ENCODE results near the gene CTDSPL.
"Not testable (repeated sequence)": the region's sequence is repeated elsewhere in the genome, so short reads cannot be mapped to it uniquely, and the experiment has no call there.

CTDSPL gene

GRCh38 chr3:37972056-37972455, 110.4 kb downstream of the CTDSPL start:
- not testable (repeated sequence) for DNase-seq

- no peak for DNase-seq
These were observed 111.8 kb downstream of the CTDSPL start for GRCh38 chr3:37973246-37974054.

DNA sequence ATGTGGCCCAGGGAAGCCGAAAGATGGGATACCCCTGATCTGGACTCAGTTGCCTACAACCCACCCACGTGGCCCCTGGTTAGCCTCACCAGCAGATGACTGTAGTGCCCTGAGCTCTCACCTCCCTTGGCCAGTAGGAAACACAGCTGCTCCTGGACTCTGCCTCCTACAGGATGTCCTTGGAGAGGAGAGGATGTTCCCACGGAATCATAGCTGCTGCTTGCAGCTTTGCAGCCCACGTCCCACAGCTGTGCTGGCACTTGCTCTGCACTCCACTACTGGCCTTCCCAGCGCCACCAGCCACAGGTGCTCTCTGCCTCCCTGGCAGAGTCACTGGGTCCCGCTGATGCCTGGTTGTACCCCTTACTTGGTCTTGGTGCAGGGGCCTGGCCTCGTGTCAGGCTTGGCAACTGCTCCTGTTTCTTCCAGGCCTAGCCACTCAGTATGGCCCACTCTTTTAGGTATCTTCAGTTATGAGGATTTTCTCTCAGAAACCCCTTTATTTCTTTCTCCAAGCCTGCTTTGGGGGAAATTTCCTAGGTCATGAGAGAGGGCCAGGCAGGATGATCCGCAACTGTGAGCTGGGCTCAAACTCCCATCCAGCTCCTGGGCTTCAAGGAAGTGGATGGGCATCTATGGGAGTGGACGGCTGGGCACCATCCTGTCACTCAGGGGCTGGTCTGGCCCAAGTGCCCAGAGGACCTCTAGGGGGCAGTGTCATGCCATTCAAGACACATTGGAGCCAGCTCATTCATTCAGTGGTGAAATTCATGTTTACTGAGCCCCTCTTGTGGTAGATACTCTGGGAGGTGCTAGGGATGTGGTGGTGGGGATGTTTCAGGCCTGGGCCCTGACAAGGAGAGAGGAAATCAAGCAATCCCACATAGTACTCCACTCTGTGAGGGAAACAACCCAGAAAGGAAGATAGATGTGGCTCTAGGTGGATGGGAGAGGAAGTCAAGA, 112.7 kb downstream of the CTDSPL start:
- DNase-seq = no peak

DNA sequence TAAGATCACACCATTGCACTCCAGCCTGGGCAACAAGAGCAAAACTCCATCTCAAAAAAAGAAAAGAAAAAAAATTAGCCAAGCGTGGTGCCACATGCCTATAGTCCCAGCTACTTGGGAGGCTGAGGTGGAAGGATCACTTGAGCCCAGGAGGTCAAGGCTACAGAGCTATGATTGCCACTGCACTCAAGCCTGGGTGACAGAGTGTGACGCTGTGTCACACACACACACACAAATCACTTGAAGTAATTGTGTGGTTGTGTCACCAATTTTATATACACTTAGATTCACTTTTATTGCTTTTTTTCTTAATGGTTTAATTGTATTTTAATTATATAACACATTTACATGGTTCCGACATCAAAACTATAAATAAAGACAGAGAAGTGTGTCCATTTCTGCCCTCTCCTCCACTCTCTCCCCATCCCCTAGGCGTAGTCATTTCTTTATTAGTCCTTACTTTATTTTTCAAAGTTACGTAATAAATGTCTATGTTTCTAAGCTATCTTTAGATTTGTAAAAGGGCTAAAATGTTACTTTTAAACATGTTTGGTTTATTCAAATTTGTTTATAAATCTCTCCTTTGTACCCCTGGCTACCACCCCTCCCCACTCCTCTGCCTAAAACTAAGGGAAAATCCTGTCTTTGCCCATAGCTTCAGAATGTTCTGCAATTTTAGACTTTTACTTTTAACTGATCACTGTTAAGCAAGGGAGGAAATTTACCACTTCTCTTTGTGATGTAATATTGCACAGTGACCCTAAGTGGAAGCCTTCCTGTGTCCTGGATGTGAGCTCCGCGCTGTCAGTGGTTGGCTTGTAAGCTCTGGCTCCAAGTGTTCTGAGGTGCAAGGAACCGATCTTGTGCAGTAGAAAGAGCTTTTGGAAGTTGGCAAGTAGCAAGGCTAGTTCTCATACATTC, 118.1 kb downstream of the CTDSPL start:
- no peak for DNase-seq

DNA sequence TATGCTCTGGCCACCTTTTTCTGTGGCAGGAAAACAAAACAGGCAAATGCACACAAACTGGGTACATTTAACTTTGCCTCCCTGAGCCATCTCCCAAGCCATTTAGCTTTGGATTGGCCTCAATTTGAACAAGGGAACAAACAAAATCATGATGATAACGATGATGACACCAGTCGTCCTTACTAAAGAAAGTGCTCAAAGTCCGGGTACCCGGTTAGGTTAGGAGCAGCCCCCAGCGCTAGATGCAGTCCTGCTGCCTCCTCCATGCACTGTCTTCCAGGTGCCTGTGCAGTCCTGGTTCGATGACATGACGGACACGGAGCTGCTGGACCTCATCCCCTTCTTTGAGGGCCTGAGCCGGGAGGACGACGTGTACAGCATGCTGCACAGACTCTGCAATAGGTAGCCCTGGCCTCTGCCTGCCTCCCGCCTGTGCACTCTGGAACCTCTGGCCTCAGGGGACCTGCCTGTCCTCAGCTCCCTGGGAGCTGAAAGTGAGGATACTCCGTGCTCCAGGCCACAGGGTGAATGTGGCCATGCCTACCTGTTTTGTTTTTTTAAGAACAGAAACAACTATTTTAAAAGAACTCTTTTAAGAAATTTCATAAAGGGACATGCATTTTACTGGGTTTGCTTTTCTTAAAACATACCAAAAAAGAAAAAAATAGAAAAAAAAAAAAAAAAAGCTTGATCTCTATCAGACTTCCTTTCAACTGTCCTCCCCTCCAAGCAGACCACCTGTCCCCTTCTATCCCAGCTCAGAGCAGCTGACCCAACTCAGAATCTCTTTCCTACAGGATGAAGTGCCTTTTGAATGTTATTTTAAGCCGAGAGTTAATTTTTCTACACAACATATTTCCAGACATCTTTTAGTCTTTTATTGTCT, 119.0 kb downstream of the CTDSPL start:
- DNase-seq = no peak

GRCh38 chr3:37981348-37981664, 119.6 kb downstream of the CTDSPL start:
- DNase-seq = no peak

GRCh38 chr3:37982331-37982730, 120.7 kb downstream of the CTDSPL start:
- no peak for DNase-seq

- DNase-seq = no peak
These were observed 122.4 kb downstream of the CTDSPL start for GRCh38 chr3:37984051-37984450.

- no peak for DNase-seq
These were observed 122.9 kb downstream of the CTDSPL start for GRCh38 chr3:37984596-37984995.

DNA sequence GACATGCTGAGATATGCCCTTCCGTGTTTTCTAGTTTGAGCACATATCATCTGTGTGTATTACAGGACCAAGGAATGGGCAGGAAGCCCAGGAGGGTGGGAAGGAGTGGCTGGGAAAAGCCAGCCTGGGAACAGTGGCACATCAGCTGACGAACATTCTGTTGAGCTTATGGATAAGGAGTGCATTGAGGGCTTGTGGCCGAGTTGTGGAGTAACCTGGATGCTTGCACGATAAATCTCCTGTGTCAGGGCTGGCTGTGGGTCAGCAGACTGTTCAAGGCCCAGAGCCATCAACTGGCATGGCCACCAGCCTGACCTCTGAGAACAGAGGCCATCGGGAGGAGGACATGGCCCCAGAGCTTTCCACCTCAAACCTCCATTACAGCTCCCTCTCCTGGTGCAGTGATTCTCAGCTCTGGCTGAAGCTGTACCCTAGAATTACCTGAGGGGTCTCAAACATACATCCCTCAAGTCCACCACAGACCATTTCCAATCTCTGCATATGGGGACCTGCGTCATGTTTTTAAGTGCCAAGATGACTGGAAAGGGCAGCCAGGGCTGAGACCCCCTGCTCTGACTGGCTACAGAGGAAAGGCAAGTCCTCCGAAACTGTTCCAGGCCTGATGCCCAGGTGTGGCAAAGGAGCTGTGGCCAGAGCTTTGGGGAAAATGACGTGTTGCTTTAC, 124.1 kb downstream of the CTDSPL start:
- DNase-seq = no peak

- DNase-seq = no peak
These were observed 125.0 kb downstream of the CTDSPL start for GRCh38 chr3:37986479-37987314.

GRCh38 chr3:37987315-37987697, 125.6 kb downstream of the CTDSPL start:
- no peak for DNase-seq

- DNase-seq = no peak
These were observed 126.1 kb downstream of the CTDSPL start for GRCh38 chr3:37987751-37988179.

GRCh38 chr3:37988376-37988775, 126.7 kb downstream of the CTDSPL start:
- DNase-seq = not testable (repeated sequence)

DNA sequence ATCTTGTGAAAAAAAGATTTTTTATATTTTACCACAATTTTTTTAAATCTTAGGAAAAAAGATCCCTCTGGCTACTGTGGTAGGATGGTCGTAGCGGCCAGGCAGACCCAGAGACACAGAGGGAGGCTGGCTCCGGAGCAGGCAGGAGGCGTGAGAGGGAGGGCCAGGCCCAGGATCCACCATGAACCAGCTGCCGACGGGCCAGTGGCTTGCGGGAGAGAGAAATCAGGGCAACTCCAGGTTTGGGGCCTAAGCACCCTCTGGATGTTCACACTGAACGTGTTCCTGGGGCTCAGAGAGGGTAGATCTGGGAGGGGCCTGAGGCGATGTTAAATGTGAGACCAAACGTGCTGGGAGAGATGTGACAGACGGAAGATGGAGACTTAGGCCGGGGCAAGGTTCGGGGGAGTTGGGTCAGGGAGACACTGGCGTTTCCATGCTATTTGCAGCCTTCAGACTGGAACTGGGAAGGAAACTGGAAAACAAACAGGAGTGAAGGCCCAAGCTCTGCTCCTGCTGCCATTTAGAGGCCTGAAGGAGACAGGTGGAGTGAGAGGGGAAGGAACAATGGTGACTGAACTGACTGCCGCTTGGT, 127.3 kb downstream of the CTDSPL start:
- DNase-seq = no peak

DNA sequence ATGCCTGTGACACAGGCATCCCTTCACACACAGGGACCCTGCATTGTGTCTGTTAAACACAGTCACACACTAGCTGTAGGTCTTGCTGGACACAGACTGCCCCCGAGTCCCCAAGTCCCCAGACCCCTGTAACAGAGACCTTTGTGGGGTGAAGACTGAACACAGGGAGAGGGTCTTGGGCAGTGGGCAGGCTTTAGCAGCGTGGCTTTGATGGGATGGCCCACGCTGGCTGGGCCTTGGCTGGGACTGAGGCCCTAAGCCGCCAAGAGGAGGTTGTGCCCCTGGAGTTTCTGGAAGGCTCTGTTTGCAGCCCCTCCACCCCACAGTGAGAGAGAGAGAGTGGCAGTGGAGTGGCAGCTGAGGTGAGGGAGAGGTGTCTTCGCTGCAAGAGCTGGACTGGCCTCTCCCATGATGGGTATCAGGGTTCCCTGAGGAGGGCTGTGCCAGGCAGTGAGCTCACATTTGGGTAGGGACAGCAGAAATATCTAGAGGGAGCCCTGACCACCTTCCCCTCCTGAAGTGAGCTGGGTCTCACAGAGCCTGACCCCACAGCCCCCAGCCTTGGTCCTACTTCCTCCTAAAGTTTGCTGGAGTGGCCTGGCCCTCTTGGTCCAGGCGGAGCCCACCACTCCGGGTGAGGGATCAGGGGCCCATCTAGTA, 128.3 kb downstream of the CTDSPL start:
- DNase-seq = no peak

DNA sequence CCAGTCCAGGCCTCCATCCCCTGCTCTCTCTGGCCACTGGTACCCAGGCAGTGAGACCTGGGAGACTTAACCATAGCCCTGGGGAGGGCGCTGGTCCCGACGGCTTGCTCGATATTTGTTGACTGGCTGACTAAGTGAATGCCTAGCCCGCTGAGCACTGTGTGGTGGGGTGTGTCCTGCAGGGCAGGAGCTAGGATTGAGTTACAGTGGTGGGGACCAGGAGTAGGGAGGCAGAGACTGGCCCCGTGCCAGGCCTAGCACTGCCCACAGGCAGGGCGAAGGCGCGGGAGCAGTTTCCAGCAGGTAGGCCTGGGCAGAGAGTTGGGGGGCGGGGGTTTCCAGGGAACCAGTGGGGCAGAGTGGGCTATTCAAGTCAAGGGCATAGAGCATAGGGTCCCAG, 128.8 kb downstream of the CTDSPL start, which contains the start of gene VILL:
Gene VILL (plus strand): TSS at position 260 of the 400 bp plus-strand sequence. CDS start 2,887 bp downstream, outside the sequence.
- no peak for DNase-seq

- no peak for DNase-seq
These were observed 129.4 kb downstream of the CTDSPL start for GRCh38 chr3:37991109-37991508.

DNA sequence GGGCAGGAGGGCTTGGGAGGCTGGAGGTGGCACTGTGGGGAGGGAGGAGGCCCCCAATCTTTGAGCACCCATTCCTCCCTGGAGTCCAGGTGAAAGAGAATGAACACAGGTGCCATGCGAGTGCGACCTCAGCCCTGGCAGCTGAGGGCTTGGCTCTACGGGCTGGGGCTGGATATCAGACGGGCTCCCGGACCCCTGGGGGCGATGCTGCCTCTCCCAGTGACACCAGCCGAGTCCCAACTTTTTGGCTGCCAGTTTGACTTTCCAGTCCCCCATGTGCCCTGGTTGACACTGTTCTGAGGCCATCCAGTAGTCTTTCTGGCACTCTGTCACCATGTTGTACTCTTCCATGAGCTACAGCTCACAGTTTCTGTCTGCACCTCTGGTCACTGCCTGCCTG, 130.1 kb downstream of the CTDSPL start:
- no peak for DNase-seq

Measured in NCI-H1105 (cell line).